HepG2 (cell line): ENCODE measurements around the gene TUBA4A. TPM values are rescaled to one million over a fixed set of nuclear protein-coding genes. Genes with fewer than 3 reads are reported as not detected.
A peak's percentile ranks its signal among the peaks of the same experiment; 100 is the strongest.

Experiments
- AGO1 ChIP-seq: fragments of 200-400 bp; formaldehyde crosslinking; IDR thresholded peaks from 2 replicates; pipeline ENCODE4 v1.6.1; 2017; ENCODE audit warnings: mild to moderate bottlenecking, low read depth, low read length, moderate library complexity; ENCODE audit not compliant: poor library complexity, severe bottlenecking
- ATM ChIP-seq: fragments of 450-650 bp; IDR thresholded peaks from 2 replicates; pipeline ENCODE4 v1.7.1; 2017; ENCODE audit warnings: mild to moderate bottlenecking, borderline replicate concordance
- BORCS8-MEF2B ChIP-seq: sonication (generic); formaldehyde crosslinking; IDR thresholded peaks from 2 replicates; pipeline ENCODE4 v1.8.0; 2022; ENCODE audit warnings: mild to moderate bottlenecking, missing genetic modification reagents
- BRF2 ChIP-seq: sonication (generic); formaldehyde crosslinking; IDR thresholded peaks from 2 replicates; pipeline ENCODE4 v1.8.1; 2022; ENCODE audit warnings: mild to moderate bottlenecking, missing genetic modification reagents
- HCFC1 ChIP-seq: fragments of 150-350 bp; IDR thresholded peaks from 2 replicates; pipeline ENCODE4 v1.6.1; 2014; ENCODE audit warnings: low read depth, low read length
- IKZF5 ChIP-seq: IDR thresholded peaks from 2 replicates; pipeline ENCODE4 v1.6.1; 2018; ENCODE audit warnings: missing genetic modification reagents, mild to moderate bottlenecking, missing compliant biosample characterization
- KAT7 ChIP-seq: IDR thresholded peaks from 2 replicates; pipeline ENCODE4 v1.6.1; 2018; ENCODE audit warnings: borderline replicate concordance, missing compliant biosample characterization
- KLF13 ChIP-seq: sonication (generic); formaldehyde crosslinking; IDR thresholded peaks from 2 replicates; pipeline ENCODE4 v1.4.0; 2020; ENCODE audit warnings: mild to moderate bottlenecking, missing genetic modification reagents
- PAWR ChIP-seq: sonication (generic); formaldehyde crosslinking; IDR thresholded peaks from 2 replicates; pipeline ENCODE4 v1.4.0; 2020; ENCODE audit warnings: missing genetic modification reagents, mild to moderate bottlenecking, borderline replicate concordance
- RELA ChIP-seq: sonication (generic); formaldehyde crosslinking; IDR thresholded peaks from 2 replicates; pipeline ENCODE4 v1.4.0; 2020; ENCODE audit warnings: missing genetic modification reagents
- RORA ChIP-seq: sonication (generic); formaldehyde crosslinking; IDR thresholded peaks from 2 replicates; pipeline ENCODE4 v1.5.0; 2020; ENCODE audit warnings: mild to moderate bottlenecking, missing genetic modification reagents, moderate library complexity
- SKI ChIP-seq: fragments of 450-650 bp; IDR thresholded peaks from one replicate; pipeline ENCODE4 v1.6.1; 2018; ENCODE audit warnings: mild to moderate bottlenecking; ENCODE audit not compliant: partially characterized antibody
- SRF ChIP-seq: IDR thresholded peaks from 2 replicates; pipeline ENCODE4 v1.6.1; 2011; ENCODE audit warnings: mild to moderate bottlenecking, low read depth, low read length, moderate library complexity
- SYNCRIP ChIP-seq: fragments of 200-400 bp; formaldehyde crosslinking; IDR thresholded peaks from 2 replicates; pipeline ENCODE4 v1.6.1; 2018; ENCODE audit warnings: mild to moderate bottlenecking, low read depth, low read length; ENCODE audit not compliant: insufficient read depth
- TCF12 ChIP-seq, 2 experiments: fragments of 450-650 bp in 1 of 2; sonication (generic) in 1 of 2; formaldehyde crosslinking in 1 of 2; IDR thresholded peaks; 2 replicates each; pipeline versions ENCODE4 v1.6.1 to v1.8.0; 2017 to 2022; ENCODE audit warnings: antibody characterized with exemption in 1 of 2, mild to moderate bottlenecking in 1 of 2, missing genetic modification reagents in 1 of 2, moderate library complexity in 1 of 2
- YY1 ChIP-seq: IDR thresholded peaks from 2 replicates; pipeline ENCODE4 v1.6.1; 2011; ENCODE audit warnings: low read length, low read depth, moderate library complexity, mild to moderate bottlenecking; ENCODE audit not compliant: insufficient read depth, insufficient replicate concordance
- ZNF160 ChIP-seq: sonication (generic); formaldehyde crosslinking; IDR thresholded peaks from 2 replicates; pipeline ENCODE4 v1.8.0; 2022; ENCODE audit warnings: mild to moderate bottlenecking, inconsistent platforms, missing genetic modification reagents
- ZNF337 ChIP-seq: sonication (generic); formaldehyde crosslinking; IDR thresholded peaks from 2 replicates; pipeline ENCODE4 v1.5.1; 2020; ENCODE audit warnings: missing genetic modification reagents, low read depth, mild to moderate bottlenecking, borderline replicate concordance
- ZNF547 ChIP-seq: sonication (generic); formaldehyde crosslinking; IDR thresholded peaks from 2 replicates; pipeline ENCODE4 v1.5.1; 2020; ENCODE audit warnings: mild to moderate bottlenecking, missing genetic modification reagents
- ZNF563 ChIP-seq: sonication (generic); formaldehyde crosslinking; IDR thresholded peaks from 2 replicates; pipeline ENCODE4 v1.8.0; 2022; ENCODE audit warnings: mild to moderate bottlenecking, moderate library complexity, missing genetic modification reagents
- ZNF564 ChIP-seq: sonication (generic); formaldehyde crosslinking; IDR thresholded peaks from 2 replicates; pipeline ENCODE4 v1.8.1; 2023; ENCODE audit warnings: mild to moderate bottlenecking, missing genetic modification reagents
- ZNF567 ChIP-seq: sonication (generic); formaldehyde crosslinking; IDR thresholded peaks from 2 replicates; pipeline ENCODE4 v1.8.1; 2023; ENCODE audit warnings: mild to moderate bottlenecking, missing genetic modification reagents, borderline replicate concordance
- ZNF577 ChIP-seq: sonication (generic); formaldehyde crosslinking; IDR thresholded peaks from 2 replicates; pipeline ENCODE4 v1.4.0; 2020; ENCODE audit warnings: mild to moderate bottlenecking, low read depth, missing genetic modification reagents, borderline replicate concordance
- ZSCAN25 ChIP-seq: sonication (generic); formaldehyde crosslinking; IDR thresholded peaks from 2 replicates; pipeline ENCODE4 v1.8.0; 2022; ENCODE audit warnings: mild to moderate bottlenecking, missing genetic modification reagents
- polyA plus RNA-seq, 8 experiments: library from polyadenylated mRNA; depleted of rRNA in 3 of 8; stranded (reverse) in 7 of 8; unstranded in 1 of 8; fragments of >200 nt; fragmentation: Illumina TruSeq in 4 of 8; extraction: Trizol in 4 of 8; gene quantifications; 2 replicates each; pipeline versions ENCODE4 v1.2.1 to v1.2.3, GENCODE V29; 2011 to 2016; ENCODE audit warnings: low read depth in 4 of 8, missing spikeins in 1 of 8, mixed read lengths in 1 of 8; ENCODE audit not compliant: insufficient read depth in 1 of 8
- total RNA-seq, 5 experiments: library from RNA; depleted of rRNA; stranded (reverse); fragments of >200 nt; fragmentation: Illumina TruSeq; extraction: Trizol; gene quantifications; 2 replicates each; pipeline ENCODE4 v1.2.3, GENCODE V29; 2016; ENCODE audit warnings: low read depth in 1 of 5
- TF ChIP-seq, protein P1 (sequence below): IDR thresholded peaks from 2 replicates; pipeline ENCODE4 v1.6.1; 2016; ENCODE audit warnings: low read depth, control low read depth

Gene TUBA4A
- total and polyA plus RNA-seq, 2 of the 13 experiments (the other 11 are each of a cell fraction or from before 2014, with no cell fraction given): 1.3 to 12.7 TPM

GRCh38 chr2:219249203-219249980 lies 4.3 kb downstream of the TUBA4A start (continued):
- no peak for TF ChIP-seq ZNF564 (CRISPR knock-in tag)
- no peak for TF ChIP-seq SKI
- peak; percentile 65; the same call in 1 of the 2 replicates for TF ChIP-seq BRF2
- TF ChIP-seq HCFC1: no peak
- TF ChIP-seq TCF12 (IDR thresholded peaks at IDR 0.05): no peak
- no peak for TF ChIP-seq TCF12 (CRISPR knock-in tag; IDR thresholded peaks at IDR 0.05)
- peak; percentile 81; the same call in 1 of the 2 replicates for TF ChIP-seq BORCS8-MEF2B (CRISPR knock-in tag)
- no peak; the same call in 1 of the 2 replicates for TF ChIP-seq KAT7 (CRISPR knock-in tag)
- no peak for TF ChIP-seq YY1
- TF ChIP-seq, protein P1, sequence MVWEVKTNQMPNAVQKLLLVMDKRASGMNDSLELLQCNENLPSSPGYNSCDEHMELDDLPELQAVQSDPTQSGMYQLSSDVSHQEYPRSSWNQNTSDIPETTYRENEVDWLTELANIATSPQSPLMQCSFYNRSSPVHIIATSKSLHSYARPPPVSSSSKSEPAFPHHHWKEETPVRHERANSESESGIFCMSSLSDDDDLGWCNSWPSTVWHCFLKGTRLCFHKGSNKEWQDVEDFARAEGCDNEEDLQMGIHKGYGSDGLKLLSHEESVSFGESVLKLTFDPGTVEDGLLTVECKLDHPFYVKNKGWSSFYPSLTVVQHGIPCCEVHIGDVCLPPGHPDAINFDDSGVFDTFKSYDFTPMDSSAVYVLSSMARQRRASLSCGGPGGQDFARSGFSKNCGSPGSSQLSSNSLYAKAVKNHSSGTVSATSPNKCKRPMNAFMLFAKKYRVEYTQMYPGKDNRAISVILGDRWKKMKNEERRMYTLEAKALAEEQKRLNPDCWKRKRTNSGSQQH (CRISPR knock-in tag): no peak; the same call in 1 of the 2 replicates
- no peak; the same call in 1 of the 2 replicates for TF ChIP-seq SRF
- TF ChIP-seq ZNF337 (CRISPR knock-in tag): 0 out of 2 replicates have a peak, but pooled peaks have one; percentile 76
- TF ChIP-seq KLF13: no peak
- peak; percentile 53; the same call in 1 of the 2 replicates for TF ChIP-seq ZSCAN25
- no peak for TF ChIP-seq RORA
- no peak for TF ChIP-seq SYNCRIP
- 0 out of 2 replicates have a peak, but pooled peaks have one; percentile 9 for TF ChIP-seq ZNF160 (CRISPR knock-in tag)
- TF ChIP-seq RELA (CRISPR knock-in tag): peak; percentile 72; the same call in 1 of the 2 replicates
- no peak for TF ChIP-seq ZNF577
- TF ChIP-seq IKZF5 (CRISPR knock-in tag): peak; percentile 88
- no peak for TF ChIP-seq ATM
- TF ChIP-seq ZNF547 (CRISPR knock-in tag): peak; percentile 63; the same call in 1 of the 2 replicates
- TF ChIP-seq AGO1: no peak
- TF ChIP-seq ZNF563: no peak; the same call in 1 of the 2 replicates
- no peak for TF ChIP-seq PAWR (CRISPR knock-in tag)
- 0 out of 2 replicates have a peak, but pooled peaks have one; percentile 9 for TF ChIP-seq ZNF567 (CRISPR knock-in tag)
